DMS153 treated with DMSO at 0.1 percent for 48 hours (cell line): ENCODE measurements around the gene SLAMF8.

Source experiments
- DNase-seq: peaks from one replicate; lab custom pipeline; 2025; ENCODE audit not compliant: unreplicated experiment; lab: John Stamatoyannopoulos, UW

Gene SLAMF8

GRCh38 chr1:159845751-159846629 lies 19.3 kb downstream of the SLAMF8 start:
- DNase-seq = no peak

DNA sequence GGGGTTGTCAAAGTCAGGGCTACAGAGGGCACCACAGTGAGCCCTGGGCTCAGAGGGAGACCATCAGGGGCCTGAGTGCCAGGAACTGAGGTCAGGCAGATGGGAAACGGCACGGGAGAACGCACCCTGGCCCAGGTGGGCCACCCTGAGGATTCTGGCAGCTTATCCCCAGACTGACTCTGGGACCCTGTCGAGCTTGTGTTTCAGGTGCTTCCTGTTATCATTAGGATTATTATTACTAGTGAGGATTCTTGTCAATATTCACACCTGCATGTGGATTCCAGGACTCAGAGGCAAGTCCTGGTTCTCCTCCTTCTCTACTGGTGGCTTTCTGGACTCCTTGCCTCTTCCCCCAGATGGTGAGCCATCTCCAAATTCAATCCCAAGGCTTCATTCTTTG lies 20.6 kb downstream of the SLAMF8 start:
- DNase-seq = no peak

DNA sequence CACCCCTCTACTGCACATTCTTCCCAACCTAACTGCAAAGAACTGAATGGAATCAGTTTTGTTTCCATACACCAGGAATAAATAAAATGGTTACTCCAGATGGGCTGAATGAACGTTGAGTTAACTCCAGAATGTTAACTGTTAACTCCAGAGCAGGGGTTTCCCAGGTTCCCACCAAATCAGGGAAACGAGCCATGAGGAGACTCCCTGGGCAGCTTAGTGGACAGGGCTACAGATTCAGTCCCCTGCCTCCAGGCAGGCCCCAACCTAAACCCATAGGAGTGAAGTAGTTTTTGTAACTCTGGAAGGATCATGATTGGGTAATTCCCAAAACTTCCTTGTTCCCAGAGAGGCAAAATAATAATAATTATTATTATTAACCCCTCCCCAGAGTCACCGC lies 21.7 kb downstream of the SLAMF8 start:
- no peak for DNase-seq

- DNase-seq = no peak
Measured at GRCh38 chr1:159849626-159850366, 23.1 kb downstream of the SLAMF8 start.

DNA sequence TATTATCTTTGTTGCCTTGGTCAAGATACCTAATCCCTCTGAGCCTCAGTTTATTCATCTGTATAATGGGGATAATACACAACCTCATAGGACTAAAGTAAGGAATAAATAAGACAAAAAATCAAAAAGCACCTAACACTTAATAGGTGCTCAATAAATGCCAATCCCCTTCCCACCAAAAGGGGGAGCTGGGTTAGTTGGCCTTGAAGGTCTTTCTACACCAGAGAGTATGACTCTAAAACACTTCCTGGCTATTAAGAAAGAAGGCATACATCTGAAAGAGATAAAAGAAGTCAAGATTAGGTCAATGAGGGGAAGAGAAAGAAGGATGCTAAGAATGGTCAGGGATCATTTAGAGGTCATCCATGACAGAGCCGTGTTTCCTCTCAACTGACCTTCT lies 24.7 kb downstream of the SLAMF8 start:
- DNase-seq = no peak

- peak; percentile 71 for DNase-seq
Measured at GRCh38 chr1:159853417-159854115, 26.9 kb downstream of the SLAMF8 start.

GRCh38 chr1:159854116-159854692 lies 27.5 kb downstream of the SLAMF8 start:
- DNase-seq = peak; percentile 71

DNA sequence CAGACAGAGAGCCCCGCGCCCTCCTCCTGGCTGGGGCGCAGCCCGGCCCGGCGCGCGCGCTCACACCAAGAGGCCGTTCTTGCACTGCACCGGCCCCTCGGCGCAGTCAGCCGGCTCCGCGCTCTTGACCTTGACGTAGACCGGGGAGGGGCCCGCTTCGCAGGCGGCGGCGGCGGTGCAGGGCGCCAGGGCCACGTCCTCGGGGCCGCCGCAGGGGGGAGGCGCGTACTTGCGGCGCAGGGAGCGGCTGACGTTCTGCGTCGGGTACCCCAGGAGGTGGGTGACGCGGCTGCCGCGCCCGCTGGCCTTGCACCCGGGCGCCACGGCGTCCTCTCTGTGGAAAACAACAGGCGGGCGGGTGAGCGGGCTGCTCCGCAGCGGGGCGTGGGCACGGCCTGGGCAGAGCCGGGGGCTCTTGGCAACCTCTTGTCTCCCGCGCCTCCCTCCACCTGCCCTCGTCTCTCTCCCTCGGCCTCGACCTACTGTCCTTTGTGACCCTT lies 28.1 kb downstream of the SLAMF8 start:
- DNase-seq = peak; percentile 69

DNA sequence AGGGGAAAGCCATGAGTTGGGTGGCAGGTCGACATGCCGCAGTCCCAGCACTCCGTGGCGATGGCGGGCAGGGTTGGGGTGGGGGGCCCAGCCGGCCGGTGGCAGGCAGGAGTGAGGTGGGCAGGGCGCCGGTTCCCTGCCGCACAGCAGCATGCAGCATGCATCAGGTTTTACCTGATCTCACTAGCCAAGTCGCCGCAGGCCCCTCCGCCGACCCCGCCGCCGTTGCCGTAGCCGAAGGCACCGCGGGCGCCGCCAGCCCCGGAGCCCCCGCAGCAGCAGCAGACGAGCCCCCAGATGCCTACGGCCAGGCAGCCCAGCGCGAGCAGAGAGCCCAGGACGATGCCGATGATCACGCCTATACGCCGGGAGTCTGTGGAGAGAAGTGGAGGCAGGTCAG lies 29.0 kb downstream of the SLAMF8 start:
- DNase-seq = no peak

DNA sequence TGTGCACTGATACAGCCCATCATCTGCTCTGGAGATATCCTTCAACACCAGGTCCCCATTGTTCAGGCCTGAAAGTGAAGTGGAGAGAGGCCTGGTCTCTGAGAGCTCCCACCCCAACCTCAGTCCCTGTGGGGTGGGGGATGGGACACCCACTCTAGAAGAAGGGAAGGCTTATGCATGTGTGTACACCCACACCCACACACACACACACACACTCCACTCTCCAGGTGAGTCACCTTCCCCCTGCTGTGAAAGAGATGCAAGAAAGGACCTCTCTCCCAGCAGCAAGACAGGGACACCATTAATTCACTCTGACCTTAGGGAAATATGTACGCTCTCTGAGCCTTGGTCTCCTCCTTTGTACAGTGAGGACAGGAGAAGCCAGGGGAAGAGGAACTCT lies 29.9 kb downstream of the SLAMF8 start:
- DNase-seq = no peak

- no peak for DNase-seq
Measured at GRCh38 chr1:159857889-159858288, 31.2 kb downstream of the SLAMF8 start.

- DNase-seq = no peak
Measured at GRCh38 chr1:159859767-159860322, 33.2 kb downstream of the SLAMF8 start.

GRCh38 chr1:159860456-159860855 lies 33.8 kb downstream of the SLAMF8 start:
- DNase-seq = no peak

- no peak for DNase-seq
Measured at GRCh38 chr1:159861218-159861617, 34.5 kb downstream of the SLAMF8 start.

DNA sequence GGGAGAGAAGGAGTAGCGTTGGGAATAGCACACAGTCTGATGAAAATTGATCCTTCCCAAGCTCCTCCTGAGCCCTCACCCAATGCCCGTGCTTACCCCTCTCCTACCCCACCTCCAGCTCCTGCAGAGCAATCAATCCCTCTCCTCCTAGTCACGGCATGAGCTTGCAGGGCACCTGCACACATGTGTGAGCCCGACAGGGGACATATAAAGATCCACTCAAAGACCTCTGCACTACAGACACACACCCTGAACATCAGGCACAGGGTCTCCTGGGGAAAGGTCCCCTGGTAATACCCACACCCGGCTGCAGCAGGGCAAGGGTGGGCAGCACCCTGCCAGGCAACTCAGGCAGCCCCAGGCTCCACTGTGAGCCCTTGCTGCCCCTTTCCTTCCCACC lies 35.4 kb downstream of the SLAMF8 start:
- no peak for DNase-seq

DNA sequence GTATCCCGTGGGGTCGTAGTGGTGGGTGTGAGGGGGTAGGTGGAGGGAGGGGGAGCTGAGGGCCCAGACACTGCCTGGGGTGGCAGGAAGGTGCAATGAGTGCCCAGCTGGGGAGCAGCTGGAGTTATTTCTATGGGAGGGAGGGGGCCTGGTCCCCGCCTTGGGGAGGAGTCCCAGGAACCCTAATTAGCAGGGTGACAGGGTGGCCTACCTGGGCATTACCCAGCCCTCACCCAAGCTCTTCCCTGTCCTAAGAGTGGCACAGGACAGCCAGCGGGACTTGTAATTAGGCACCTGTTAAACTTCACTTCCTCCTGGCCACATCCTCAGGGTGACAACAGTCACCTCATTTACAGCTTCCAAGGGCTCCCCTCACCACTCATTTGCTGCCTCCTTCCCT lies 35.9 kb downstream of the SLAMF8 start, which contains the start of gene VSIG8:
Gene VSIG8, minus strand, starts transcription at position 101 of the 400 bp plus-strand sequence. CDS start 136 bp downstream, outside the sequence.
- DNase-seq = no peak

DNA sequence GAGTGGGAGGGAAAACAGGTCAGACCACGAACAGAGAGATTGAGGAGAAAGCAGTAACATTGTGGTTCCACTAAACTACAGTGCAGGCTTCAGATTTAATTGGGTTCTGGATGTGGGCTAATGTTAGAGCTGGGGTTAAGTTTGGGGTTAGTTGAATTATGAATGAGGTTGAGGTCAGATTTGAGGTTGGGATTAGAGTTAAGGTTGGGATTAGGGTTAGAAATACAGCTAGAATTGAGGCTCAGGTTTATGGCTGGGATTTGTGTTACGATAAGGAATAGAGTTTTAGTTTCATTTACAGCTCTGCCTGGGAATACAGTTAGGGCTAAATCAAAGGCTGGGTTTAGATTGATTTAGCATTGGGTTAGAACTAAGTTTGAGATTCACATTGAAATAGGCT lies 37.6 kb downstream of the SLAMF8 start:
- DNase-seq = no peak

GRCh38 chr1:159866066-159866465 lies 39.4 kb downstream of the SLAMF8 start:
- no peak for DNase-seq

GRCh38 chr1:159866905-159867663 lies 40.4 kb downstream of the SLAMF8 start:
- DNase-seq = no peak

- DNase-seq = peak; percentile 99
Measured at GRCh38 chr1:159867664-159868026, 41.0 kb downstream of the SLAMF8 start.
